Measurements from ENCODE around the gene CALN1.

DNA sequence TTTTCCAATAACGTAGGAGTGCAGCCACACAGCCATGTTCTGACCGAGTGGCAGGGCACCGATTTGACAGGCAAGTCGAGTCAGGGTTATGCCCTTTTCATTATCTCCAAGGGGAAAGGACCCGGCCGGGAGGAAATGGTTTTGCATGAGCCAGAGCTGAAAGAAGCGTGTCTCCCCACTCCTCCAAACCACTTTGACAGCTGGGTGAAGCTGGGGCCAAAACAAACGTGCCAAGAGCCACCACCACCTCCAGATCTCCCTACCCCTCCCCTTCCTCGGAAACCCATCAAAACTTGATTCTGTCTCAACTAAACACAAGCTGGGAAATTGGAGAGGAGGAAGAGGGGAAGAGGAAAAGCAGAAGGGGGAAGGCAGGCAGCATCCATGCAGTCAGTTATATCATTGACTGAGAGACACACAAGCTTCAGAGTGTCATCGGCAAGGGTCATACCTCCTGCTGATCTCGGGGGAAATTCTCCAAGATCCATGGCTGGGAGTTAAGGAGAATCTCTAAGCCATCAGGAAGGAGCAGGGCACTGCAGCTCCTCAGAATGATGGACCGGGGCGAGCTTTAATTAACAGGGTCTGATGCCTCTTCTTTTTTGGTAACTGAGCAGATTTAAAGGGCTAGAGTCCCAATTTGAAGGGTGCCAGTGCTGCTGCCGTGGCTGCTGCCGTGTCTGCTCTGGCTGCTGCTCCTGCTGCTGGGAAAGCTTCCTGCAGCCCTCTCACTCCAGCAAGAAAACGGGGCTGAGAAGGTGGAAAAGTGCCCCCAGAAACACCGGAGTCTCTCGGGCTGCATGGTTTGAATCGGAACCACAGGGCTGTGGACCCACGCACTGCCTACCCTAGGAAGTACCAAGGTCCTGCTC lies 34.7 kb upstream of the CALN1 start:
- TF ChIP-seq, protein P1, sequence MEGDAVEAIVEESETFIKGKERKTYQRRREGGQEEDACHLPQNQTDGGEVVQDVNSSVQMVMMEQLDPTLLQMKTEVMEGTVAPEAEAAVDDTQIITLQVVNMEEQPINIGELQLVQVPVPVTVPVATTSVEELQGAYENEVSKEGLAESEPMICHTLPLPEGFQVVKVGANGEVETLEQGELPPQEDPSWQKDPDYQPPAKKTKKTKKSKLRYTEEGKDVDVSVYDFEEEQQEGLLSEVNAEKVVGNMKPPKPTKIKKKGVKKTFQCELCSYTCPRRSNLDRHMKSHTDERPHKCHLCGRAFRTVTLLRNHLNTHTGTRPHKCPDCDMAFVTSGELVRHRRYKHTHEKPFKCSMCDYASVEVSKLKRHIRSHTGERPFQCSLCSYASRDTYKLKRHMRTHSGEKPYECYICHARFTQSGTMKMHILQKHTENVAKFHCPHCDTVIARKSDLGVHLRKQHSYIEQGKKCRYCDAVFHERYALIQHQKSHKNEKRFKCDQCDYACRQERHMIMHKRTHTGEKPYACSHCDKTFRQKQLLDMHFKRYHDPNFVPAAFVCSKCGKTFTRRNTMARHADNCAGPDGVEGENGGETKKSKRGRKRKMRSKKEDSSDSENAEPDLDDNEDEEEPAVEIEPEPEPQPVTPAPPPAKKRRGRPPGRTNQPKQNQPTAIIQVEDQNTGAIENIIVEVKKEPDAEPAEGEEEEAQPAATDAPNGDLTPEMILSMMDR (IDR thresholded peaks at IDR 0.05; ENCODE audit: poor library complexity): no peak
- TF ChIP-seq EZH2phosphoT487 (IDR thresholded peaks at IDR 0.05; ENCODE audit: low read depth, severe bottlenecking, unreplicated experiment): no peak
